Stimulated activated CD4-positive, alpha-beta T cell treated with anti-CD3 and anti-CD28 coated beads, Interleukin-4, amount 100 ng/mL, for 4 hours (primary cell): ENCODE data around the gene GRIN2A.

ENCODE experiments used
- DNase-seq, 2 experiments: peaks; one replicate each; pipeline ENCODE4 v3.0.0-alpha.2; 2020

The GRIN2A gene

DNA sequence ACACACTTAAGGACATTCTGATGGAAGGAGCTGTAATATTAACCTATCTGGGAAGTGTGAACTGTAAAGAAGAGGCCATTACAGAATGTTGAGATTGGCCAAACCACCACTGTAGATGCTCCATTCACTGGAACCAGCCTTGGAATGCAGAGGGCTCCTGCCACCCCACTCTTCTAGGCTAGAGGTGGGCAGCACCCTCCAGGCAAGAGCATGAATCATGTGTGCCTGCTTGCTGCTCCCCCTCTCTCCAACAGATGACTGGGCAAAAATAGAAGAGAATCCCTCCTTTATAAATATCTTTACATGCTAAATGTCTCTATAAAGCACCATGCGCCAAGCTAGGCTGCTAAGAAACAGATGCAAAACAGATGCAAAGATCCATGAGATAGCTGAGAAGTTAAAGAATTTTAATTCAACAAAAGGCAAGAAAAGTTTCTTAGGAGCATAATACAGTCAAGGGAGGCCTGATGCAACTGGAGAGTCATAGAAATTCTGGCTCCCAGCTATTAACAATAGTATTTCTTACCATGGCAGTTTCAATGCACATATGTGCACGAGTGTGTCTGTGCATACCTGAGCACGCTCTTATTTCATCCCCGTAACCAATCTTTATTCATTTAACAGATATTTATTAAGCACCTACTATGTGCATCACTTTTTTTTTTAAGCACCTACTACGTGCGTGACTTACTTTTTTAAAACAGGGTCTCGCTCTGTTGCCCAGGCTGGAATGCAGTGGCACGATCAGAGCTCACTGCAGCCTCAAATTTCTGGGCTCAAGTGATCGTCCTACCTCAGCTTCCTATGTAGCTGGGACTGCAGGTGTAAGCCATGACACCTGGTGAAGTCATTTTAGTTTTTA is 53.6 kb downstream of the GRIN2A start:
- DNase-seq: no peak

- DNase-seq: no peak
Measured at GRCh38 chr16:10126686-10127085, 55.5 kb downstream of the GRIN2A start.

DNA sequence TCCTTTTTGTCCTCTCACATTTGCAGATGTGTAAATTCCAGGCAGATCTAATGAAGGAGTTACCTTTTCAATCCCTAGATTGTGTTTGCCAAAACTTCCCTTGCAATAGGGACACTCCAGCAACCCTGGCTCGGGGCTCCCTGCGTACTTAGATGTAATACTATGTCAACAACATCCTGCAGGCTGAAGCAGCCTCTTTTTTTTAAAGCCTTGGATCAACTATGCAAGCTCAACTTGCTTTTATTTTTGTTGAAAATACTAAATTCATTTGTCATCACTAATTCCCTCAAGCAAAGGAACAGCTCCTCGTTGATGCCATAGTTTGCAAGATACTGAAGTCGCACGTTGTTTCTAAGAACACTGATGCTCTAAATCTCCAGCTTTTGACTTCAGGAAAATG is 59.1 kb downstream of the GRIN2A start:
- no peak for DNase-seq

- DNase-seq: no peak
Measured at GRCh38 chr16:10122546-10122945, 59.7 kb downstream of the GRIN2A start.

GRCh38 chr16:10121897-10122425 is 60.3 kb downstream of the GRIN2A start:
- DNase-seq: no peak

GRCh38 chr16:10121491-10121890 is 60.7 kb downstream of the GRIN2A start:
- no peak for DNase-seq

- no peak for DNase-seq
Measured at GRCh38 chr16:10120953-10121352, 61.3 kb downstream of the GRIN2A start.

- DNase-seq: no peak
Measured at GRCh38 chr16:10114409-10114808, 67.8 kb downstream of the GRIN2A start.

DNA sequence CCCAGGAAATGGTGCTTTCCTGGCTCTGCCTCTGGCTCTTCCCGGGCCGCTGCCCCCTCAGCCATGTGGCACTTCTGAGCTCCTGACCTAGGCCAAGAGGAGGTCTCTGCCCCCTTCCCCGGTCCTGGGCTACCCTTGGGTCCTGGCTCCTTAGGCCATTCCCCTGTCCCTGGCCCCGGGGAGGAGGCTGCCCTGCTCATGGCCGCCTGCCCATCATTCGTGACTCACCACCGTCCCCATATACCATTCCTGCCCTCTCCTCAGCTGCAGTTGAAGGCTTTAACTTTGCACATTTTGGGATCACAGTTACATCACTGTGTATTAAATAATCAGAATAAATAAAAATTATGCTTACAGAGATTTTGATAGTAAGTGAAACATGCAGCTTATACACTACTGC is 69.0 kb downstream of the GRIN2A start:
- no peak for DNase-seq

GRCh38 chr16:10112021-10112420 is 70.2 kb downstream of the GRIN2A start:
- DNase-seq: no peak

DNA sequence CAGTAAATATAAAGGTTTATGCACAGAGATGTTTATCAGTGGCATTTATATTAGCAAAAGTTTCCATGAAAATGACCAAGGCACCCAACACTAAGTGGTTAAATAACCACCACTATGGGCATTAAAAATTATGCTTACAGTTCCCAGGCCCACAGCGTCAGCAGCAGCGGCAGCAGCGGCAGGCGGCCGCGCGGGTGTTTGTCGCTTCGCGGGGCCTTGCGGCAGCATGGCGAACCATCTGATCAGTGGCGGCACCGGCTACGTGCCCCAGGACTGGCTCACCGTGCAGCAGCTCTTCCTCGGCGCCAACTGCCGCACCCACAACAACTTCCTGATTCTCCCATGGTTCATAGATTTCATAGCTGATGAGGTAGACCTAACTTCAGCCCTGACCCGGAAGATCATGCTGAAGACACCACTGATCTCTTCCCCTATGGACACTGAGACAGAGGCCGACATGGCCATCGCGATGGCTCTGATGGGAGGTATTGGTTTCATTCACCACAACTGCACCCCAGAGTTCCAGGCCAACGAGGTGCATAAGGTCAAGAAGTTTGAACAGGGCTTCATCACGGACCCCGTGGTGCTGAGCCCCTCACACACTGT is 71.0 kb downstream of the GRIN2A start:
- no peak for DNase-seq

DNA sequence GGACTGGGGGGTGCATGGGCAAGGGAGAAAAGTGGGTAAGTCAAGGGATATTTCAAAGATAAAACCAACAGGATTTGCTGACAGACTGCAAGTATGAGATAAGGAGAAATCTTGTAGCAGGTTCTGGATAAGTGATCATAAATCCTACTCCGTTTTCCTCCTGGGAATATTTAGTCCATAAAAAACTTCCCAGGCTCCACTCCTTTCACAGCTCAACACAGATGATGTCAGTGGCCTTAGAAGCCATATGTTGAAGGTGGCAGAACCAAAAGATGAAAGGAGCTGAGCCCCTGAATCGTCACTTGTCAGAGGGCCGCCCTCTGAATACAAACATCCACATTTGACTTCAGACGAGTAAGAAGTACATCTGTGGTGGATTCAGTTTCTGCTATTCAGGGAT is 71.7 kb downstream of the GRIN2A start:
- DNase-seq: no peak

GRCh38 chr16:10107081-10107480 is 75.1 kb downstream of the GRIN2A start:
- DNase-seq: no peak

DNA sequence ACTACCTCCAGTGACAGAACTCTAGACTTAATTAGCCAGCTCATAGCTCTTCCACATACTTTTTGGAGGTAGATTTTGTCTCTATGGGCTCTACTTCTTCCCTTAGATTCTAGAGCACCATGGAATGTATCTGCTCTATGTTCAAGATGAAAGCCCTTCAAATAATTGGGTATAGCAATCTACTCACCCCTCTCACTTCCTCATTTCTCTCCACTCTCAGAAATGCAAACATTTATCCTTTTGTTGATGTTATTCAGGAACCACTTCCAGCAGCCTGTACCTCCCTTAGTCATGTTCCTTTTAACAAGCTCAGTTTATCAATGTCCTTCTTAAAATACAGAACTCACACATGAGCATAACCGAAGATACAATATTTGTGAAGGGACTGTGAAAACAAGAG is 78.5 kb downstream of the GRIN2A start:
- DNase-seq: no peak

- no peak for DNase-seq
Measured at GRCh38 chr16:10103118-10103517, 79.1 kb downstream of the GRIN2A start.

DNA sequence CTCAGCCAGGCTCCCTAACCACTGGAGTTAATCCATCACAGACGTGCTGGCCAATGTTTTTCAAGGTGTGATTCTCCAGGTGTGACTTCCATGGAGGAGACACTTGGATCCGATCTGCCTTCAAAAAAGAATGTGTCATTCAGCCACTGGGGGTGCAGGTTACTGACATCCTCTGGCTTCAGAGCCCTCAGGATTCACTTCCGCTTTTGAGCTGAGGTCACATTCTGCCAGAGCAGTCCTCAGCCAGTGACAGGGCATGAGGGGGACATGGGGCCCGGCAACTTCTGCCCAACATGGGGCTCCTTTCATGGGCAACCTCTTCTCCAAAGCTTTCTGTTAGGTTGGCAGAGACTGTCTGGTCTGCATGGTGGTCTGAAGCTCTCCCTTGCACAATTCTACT is 81.4 kb downstream of the GRIN2A start:
- no peak for DNase-seq

DNA sequence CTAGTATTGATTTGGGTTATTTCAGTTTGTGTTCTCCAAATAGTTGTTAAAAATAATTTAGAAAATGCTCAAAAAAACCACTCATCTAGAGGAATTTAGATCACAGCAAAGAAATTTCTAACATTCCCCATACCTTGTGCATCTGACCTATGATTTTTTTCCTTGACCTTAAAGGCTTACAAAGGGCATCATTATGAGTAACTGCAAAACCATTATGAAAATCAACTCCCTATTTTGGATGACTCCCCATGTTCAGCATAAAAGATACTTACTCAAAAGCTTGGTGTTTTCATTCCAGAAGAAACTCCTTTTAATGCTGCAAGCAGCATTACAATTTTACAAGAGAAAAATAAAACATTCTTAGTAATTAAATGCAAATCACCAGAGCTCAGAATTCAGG is 83.2 kb downstream of the GRIN2A start:
- no peak for DNase-seq

DNA sequence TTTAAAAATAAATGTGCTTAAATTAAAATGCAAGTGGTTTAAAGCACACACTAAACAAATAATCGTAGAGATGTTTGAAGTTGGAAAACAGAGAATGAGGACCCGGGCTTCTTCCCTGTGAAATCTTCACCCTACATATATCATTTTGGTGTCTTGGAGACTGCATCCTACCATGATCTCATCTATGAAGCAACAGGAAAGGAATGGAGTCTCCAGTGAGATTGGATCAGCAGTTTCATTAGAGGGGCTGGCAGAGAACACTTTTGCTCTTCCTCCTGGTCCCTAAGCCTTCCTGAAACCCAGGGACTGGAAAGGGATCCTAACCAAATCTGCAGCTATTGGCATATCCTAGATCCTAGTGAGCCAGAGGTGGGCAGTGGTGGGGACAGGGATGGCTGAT is 85.0 kb downstream of the GRIN2A start:
- DNase-seq: no peak

- no peak for DNase-seq
Measured at GRCh38 chr16:10093576-10093975, 88.7 kb downstream of the GRIN2A start.

DNA sequence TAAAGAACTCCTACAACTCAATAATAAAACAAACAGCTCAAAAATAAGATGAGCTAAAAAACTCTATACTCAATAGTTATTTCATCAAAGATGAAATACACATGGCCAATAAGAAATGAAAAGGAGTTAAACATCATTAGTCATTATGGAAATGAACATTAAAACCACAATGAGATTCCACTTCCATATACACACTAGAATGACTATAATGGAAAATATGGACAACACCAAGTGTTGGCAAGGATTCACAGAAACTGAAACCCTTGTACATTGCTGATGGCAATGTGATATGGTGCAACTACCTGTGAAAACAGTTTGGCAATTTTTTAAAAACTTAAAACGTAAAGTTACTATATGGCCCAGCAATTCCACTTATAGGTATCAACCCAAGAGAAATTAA is 91.4 kb downstream of the GRIN2A start:
- no peak for DNase-seq

DNA sequence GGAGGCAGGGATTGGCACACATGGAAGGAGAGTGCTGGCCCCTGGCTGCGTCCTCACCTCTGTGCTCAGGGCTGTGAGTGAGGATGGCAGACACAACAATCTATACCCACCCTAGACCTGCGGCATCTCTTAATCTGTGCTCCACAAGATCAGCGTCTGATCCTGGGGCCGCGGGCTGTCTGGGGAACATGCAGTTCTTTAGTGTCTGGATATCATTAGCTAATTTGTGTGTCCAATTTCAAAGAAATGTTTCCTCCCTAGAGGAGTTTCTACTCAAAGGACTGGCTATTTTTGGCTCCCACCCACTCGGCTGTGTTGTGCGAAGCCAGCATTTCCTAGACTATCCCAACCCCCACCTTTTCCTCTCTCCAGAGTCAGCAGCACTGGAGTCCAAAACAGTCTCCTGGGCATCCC is 93.8 kb downstream of the GRIN2A start:
- no peak for DNase-seq

DNA sequence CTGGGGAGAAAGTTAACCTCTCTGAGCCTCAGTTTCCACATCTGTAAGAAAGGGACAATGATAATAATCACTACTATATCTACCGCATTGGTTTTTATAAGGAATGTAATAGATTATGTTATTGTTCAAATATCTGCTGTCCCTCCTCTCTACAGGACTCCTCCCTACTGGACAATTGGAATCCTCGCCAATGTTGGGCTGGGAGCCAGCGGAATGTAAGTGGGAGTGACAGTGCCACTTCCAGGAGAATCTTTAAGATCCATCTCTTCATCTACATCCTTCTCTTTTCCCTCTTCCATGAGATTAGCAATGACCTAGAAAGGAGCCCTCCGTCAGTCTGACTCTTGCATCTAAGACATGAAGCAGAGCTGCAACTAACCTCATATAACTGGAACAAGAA is 95.1 kb downstream of the GRIN2A start:
- DNase-seq: no peak

- DNase-seq: no peak
Measured at GRCh38 chr16:10086620-10087019, 95.6 kb downstream of the GRIN2A start.

- DNase-seq: no peak
Measured at GRCh38 chr16:10085078-10085798, 97.0 kb downstream of the GRIN2A start.
